ENCODE measurements around the gene ABHD12.

ABHD12 gene

DNA sequence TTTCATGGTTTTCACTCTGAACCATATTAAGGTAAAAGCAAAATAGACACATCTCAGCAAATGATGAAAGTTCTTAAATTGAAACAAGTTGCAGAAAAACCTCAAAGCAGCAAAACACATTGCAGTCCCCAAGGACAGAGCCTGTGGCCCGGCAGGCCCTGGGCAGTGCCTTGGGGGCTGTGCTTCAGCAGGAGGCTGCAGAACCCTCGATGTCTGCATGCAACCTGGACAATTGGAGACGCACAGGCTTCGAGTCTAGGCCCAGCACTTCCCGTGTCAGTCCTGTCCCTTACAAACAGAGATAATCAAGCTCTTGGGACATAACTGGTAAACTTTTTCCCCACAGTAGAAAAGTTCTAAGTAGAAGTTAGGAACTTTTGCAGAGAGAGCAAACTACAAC lies 133.5 kb downstream of the ABHD12 start:
- H3K4me1 ChIP-seq (ENCODE audit: insufficient read depth, low read length), result 0 out of 2 replicates have a peak, but pooled peaks cover 9% of the 10 kb centered on the region
- TF ChIP-seq CTCF (IDR thresholded peaks at IDR 0.05; ENCODE audit: borderline replicate concordance, extremely low read depth, low read length, poor library complexity, severe bottlenecking), result no peak
- no peak for TF ChIP-seq EZH2 (IDR thresholded peaks at IDR 0.05; ENCODE audit: borderline replicate concordance, low read depth, low read length, severe bottlenecking)
- H3K4me3 ChIP-seq (ENCODE audit: low read depth in 1 of 2, low read length in 2 of 2), result no peak overlapping the region
- no peak overlapping the region for H3K4me2 ChIP-seq (ENCODE audit: insufficient read depth, low read length)
- H3K9me3 ChIP-seq (ENCODE audit: insufficient read depth, low read length, severe bottlenecking), result no peaks in the 10 kb centered on the region
- H3K79me2 ChIP-seq (ENCODE audit: insufficient read depth, low read length), result peaks cover 63% of the 10 kb centered on the region
- no peak for ATAC-seq (ENCODE audit: insufficient read depth, low read depth)
- peaks cover 62% of the 10 kb centered on the region for H3K36me3 ChIP-seq (ENCODE audit: insufficient read depth, low read length)
- H3K9ac ChIP-seq (ENCODE audit: low read depth, low read length), result no peak overlapping the region
- no peak overlapping the region for H3K27ac ChIP-seq (ENCODE audit: low read length)
- H4K20me1 ChIP-seq (ENCODE audit: insufficient read depth, low read length), result peaks cover 42% of the 10 kb centered on the region
- H2AFZ ChIP-seq (ENCODE audit: low read depth, low read length), result no peak overlapping the region
- DNase-seq, result no peak
- no peaks in the 10 kb centered on the region for H3K27me3 ChIP-seq (ENCODE audit: insufficient read depth, low read length, poor library complexity)

GRCh38 chr20:25256226-25256859 lies 134.3 kb downstream of the ABHD12 start:
- no peaks in the 10 kb centered on the region for H3K9me3 ChIP-seq (ENCODE audit: insufficient read depth, low read length, severe bottlenecking)
- H4K20me1 ChIP-seq (ENCODE audit: insufficient read depth, low read length), result peaks cover 49% of the 10 kb centered on the region
- TF ChIP-seq CTCF (IDR thresholded peaks at IDR 0.05; ENCODE audit: borderline replicate concordance, extremely low read depth, low read length, poor library complexity, severe bottlenecking) (no peak), EZH2 (IDR thresholded peaks at IDR 0.05; ENCODE audit: borderline replicate concordance, low read depth, low read length, severe bottlenecking) (no peak)
- H3K4me3 ChIP-seq (ENCODE audit: low read depth in 1 of 2, low read length in 2 of 2), result no peak overlapping the region
- H3K79me2 ChIP-seq (ENCODE audit: insufficient read depth, low read length), result peaks cover 71% of the 10 kb centered on the region
- DNase-seq (no peak), ATAC-seq (ENCODE audit: insufficient read depth, low read depth) (no peak)
- H3K27me3 ChIP-seq (ENCODE audit: insufficient read depth, low read length, poor library complexity), result no peaks in the 10 kb centered on the region
- H3K9ac ChIP-seq (ENCODE audit: low read depth, low read length), result no peak overlapping the region
- H3K27ac ChIP-seq (ENCODE audit: low read length), result no peak overlapping the region
- no peak overlapping the region for H2AFZ ChIP-seq (ENCODE audit: low read depth, low read length)
- peaks cover 69% of the 10 kb centered on the region for H3K36me3 ChIP-seq (ENCODE audit: insufficient read depth, low read length)
- H3K4me1 ChIP-seq (ENCODE audit: insufficient read depth, low read length), result peaks cover 15% of the 10 kb centered on the region; the same call in 1 of the 2 replicates
- H3K4me2 ChIP-seq (ENCODE audit: insufficient read depth, low read length), result no peak overlapping the region

- no peak for DNase-seq
- no peak overlapping the region for H3K27ac ChIP-seq (ENCODE audit: low read length)
- H3K4me3 ChIP-seq (ENCODE audit: low read depth in 1 of 2, low read length in 2 of 2), result no peak overlapping the region
- H3K36me3 ChIP-seq (ENCODE audit: insufficient read depth, low read length), result peaks cover 63% of the 10 kb centered on the region
- no peak overlapping the region for H2AFZ ChIP-seq (ENCODE audit: low read depth, low read length)
- H3K9ac ChIP-seq (ENCODE audit: low read depth, low read length), result no peak overlapping the region
- peaks cover 27% of the 10 kb centered on the region for H3K4me1 ChIP-seq (ENCODE audit: insufficient read depth, low read length)
- H3K27me3 ChIP-seq (ENCODE audit: insufficient read depth, low read length, poor library complexity), result no peaks in the 10 kb centered on the region
- TF ChIP-seq EZH2 (IDR thresholded peaks at IDR 0.05; ENCODE audit: borderline replicate concordance, low read depth, low read length, severe bottlenecking) (no peak), CTCF (IDR thresholded peaks at IDR 0.05; ENCODE audit: borderline replicate concordance, extremely low read depth, low read length, poor library complexity, severe bottlenecking) (no peak)
- H3K4me2 ChIP-seq (ENCODE audit: insufficient read depth, low read length), result no peak overlapping the region; the same call in 1 of the 2 replicates
- no peak; the same call in 2 of the 3 replicates for ATAC-seq (ENCODE audit: insufficient read depth, low read depth)
- H3K79me2 ChIP-seq (ENCODE audit: insufficient read depth, low read length), result peaks cover 83% of the 10 kb centered on the region
- no peaks in the 10 kb centered on the region for H3K9me3 ChIP-seq (ENCODE audit: insufficient read depth, low read length, severe bottlenecking)
- H4K20me1 ChIP-seq (ENCODE audit: insufficient read depth, low read length), result peaks cover 56% of the 10 kb centered on the region
Measured at GRCh38 chr20:25254986-25255680, 135.5 kb downstream of the ABHD12 start.

Measured in DND-41 (cell line).